Tibial artery (tissue), 4 donors: ENCODE data around the gene RSPH6A.

Experiments
- DNase-seq, 2 donors: peaks; one replicate each; pipeline ENCODE4 v3.0.0-alpha.2; 2019
- H3K27ac ChIP-seq, 2 donors: fragments of 200-600 bp; sonication (generic) in 1 of 2; 1 replicate in 1 of 2; 2 replicates in 1 of 2; pipeline ENCODE4 v1.5.1; 2018 to 2019; ENCODE audit warnings: mild to moderate bottlenecking in 1 of 2
- H3K27me3 ChIP-seq, 2 donors: fragments of 200-600 bp; sonication (generic) in 1 of 2; one replicate each; pipeline versions ENCODE4 v1.5.1 to v1.6.0; 2016 to 2019
- H3K36me3 ChIP-seq, 3 donors: fragments of 200-600 bp; sonication (generic) in 2 of 3; one replicate each; pipeline ENCODE4 v1.5.1; 2016 to 2019; ENCODE audit warnings: mild to moderate bottlenecking in 2 of 3
- H3K4me1 ChIP-seq, 4 donors: fragments of 200-600 bp; sonication (generic) in 2 of 4; 1 replicate in 3 of 4; 2 replicates in 1 of 4; pipeline ENCODE4 v1.5.1; 2016 to 2019
- H3K4me3 ChIP-seq, 2 donors: fragments of 200-600 bp; sonication (generic) in 1 of 2; 1 replicate in 1 of 2; 2 replicates in 1 of 2; pipeline ENCODE4 v1.5.1; 2018 to 2019; ENCODE audit warnings: mild to moderate bottlenecking in 2 of 2
- H3K9me3 ChIP-seq, 3 donors: fragments of 200-600 bp; sonication (generic) in 1 of 3; one replicate each; pipeline ENCODE4 v1.5.1; 2016 to 2019
- intact Hi-C: fragments of 100-400 bp; cut with DNase I; formaldehyde crosslinking; loops from one replicate; pipeline ENCODE4 v1.15.0; 2023; ENCODE audit warnings: low total_unique reads
- TF ChIP-seq, protein P1 (sequence below), 2 experiments: fragments of 200-600 bp in 1 of 2; fragments of 450-650 bp in 1 of 2; IDR thresholded peaks; one replicate each; pipeline ENCODE4 v1.5.1; 2017 to 2019; ENCODE audit warnings: antibody characterized with exemption in 2 of 2, mild to moderate bottlenecking in 1 of 2, moderate library complexity in 1 of 2

The RSPH6A gene

GRCh38 chr19:45814851-45815480 is at the start of gene RSPH6A:
RSPH6A (minus strand) TSS chr19:45815308; CDS start chr19:45815176, 132 bp downstream.
- DNase-seq = no peak
- intact Hi-C loops = loop anchor here (5.0 kb wide), 1 partner anchor 67 kb away; no protein-coding TSS in a partner anchor
- Histone ChIP-seq H3K4me3 (peak within 1 kb of the TSS in 1 of 2 donors; percentile 24), H3K27me3 (peaks cover 0 to 5% of the 10 kb centered on the region in 2 donors), H3K27ac (no peak within 1 kb of the TSS), H3K4me1 (peaks cover 0 to 25% (median 7%) of the 10 kb centered on the region in 4 donors), H3K9me3 (no peaks in the 10 kb centered on the region), H3K36me3 (peaks cover 4 to 27% (median 17%) of the 10 kb centered on the region in 3 donors)
- TF ChIP-seq, protein P1, sequence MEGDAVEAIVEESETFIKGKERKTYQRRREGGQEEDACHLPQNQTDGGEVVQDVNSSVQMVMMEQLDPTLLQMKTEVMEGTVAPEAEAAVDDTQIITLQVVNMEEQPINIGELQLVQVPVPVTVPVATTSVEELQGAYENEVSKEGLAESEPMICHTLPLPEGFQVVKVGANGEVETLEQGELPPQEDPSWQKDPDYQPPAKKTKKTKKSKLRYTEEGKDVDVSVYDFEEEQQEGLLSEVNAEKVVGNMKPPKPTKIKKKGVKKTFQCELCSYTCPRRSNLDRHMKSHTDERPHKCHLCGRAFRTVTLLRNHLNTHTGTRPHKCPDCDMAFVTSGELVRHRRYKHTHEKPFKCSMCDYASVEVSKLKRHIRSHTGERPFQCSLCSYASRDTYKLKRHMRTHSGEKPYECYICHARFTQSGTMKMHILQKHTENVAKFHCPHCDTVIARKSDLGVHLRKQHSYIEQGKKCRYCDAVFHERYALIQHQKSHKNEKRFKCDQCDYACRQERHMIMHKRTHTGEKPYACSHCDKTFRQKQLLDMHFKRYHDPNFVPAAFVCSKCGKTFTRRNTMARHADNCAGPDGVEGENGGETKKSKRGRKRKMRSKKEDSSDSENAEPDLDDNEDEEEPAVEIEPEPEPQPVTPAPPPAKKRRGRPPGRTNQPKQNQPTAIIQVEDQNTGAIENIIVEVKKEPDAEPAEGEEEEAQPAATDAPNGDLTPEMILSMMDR (IDR thresholded peaks at IDR 0.05) = no peak

GRCh38 chr19:45864629-45865082 is 49.5 kb upstream of the RSPH6A start:
- H3K27ac ChIP-seq = no peak overlapping the region
- peaks cover 3 to 33% of the 10 kb centered on the region in 2 donors for H3K27me3 ChIP-seq
- TF ChIP-seq, protein P1 (IDR thresholded peaks at IDR 0.05) = no peak
- intact Hi-C loops = no loop called here
- peaks cover under 1 to 1% (median 1%) of the 10 kb centered on the region in 3 donors for H3K36me3 ChIP-seq
- DNase-seq = no peak
- H3K4me3 ChIP-seq = peak overlapping the region in 1 of 2 donors; percentile 92
- peaks cover 0 to 25% (median 16%) of the 10 kb centered on the region in 4 donors for H3K4me1 ChIP-seq
- no peaks in the 10 kb centered on the region for H3K9me3 ChIP-seq

GRCh38 chr19:45863840-45864628 is 48.9 kb upstream of the RSPH6A start, which contains the start of gene FOXA3:
FOXA3 (plus strand) TSS chr19:45864326; CDS start chr19:45864457, 131 bp downstream.
- no peaks in the 10 kb centered on the region for H3K9me3 ChIP-seq
- intact Hi-C loops = no loop called here
- DNase-seq = no peak
- peaks cover 0 to 25% (median 16%) of the 10 kb centered on the region in 4 donors for H3K4me1 ChIP-seq
- H3K36me3 ChIP-seq = peaks cover 5 to 8% (median 7%) of the 10 kb centered on the region in 3 donors
- H3K27ac ChIP-seq = no peak within 1 kb of the TSS
- H3K4me3 ChIP-seq = peak within 1 kb of the TSS; percentile 92 to 100
- H3K27me3 ChIP-seq = peaks cover 3 to 33% of the 10 kb centered on the region in 2 donors
- TF ChIP-seq, protein P1 (IDR thresholded peaks at IDR 0.05) = peak; percentile 36 to 50

GRCh38 chr19:45863335-45863839 is 48.3 kb upstream of the RSPH6A start:
- peaks cover 3 to 33% of the 10 kb centered on the region in 2 donors for H3K27me3 ChIP-seq
- H3K4me3 ChIP-seq = peak overlapping the region; percentile 92 to 100
- no peak overlapping the region for H3K27ac ChIP-seq
- peaks cover 5 to 12% (median 11%) of the 10 kb centered on the region in 3 donors for H3K36me3 ChIP-seq
- H3K9me3 ChIP-seq = no peaks in the 10 kb centered on the region
- TF ChIP-seq, protein P1 (IDR thresholded peaks at IDR 0.05) = no peak
- peaks cover 0 to 25% (median 16%) of the 10 kb centered on the region in 4 donors for H3K4me1 ChIP-seq
- DNase-seq = no peak
- intact Hi-C loops = no loop called here

- peak; percentile 99 for DNase-seq
- TF ChIP-seq, protein P1 (IDR thresholded peaks at IDR 0.05) = no peak
- intact Hi-C loops = no loop called here
- Histone ChIP-seq H3K27me3 (peaks cover 3 to 33% of the 10 kb centered on the region in 2 donors), H3K4me3 (peak within 1 kb of the TSS; percentile 92 to 100), H3K36me3 (peaks cover 5 to 17% (median 12%) of the 10 kb centered on the region in 3 donors), H3K4me1 (peaks cover 0 to 25% (median 16%) of the 10 kb centered on the region in 4 donors), H3K27ac (peak within 1 kb of the TSS; percentile 89 to 98), H3K9me3 (no peaks in the 10 kb centered on the region)
These were observed 47.6 kb upstream of the RSPH6A start, which contains the start of gene SYMPK for GRCh38 chr19:45862564-45863334. SYMPK (minus strand) TSS chr19:45863147; CDS start chr19:45854495, 8,652 bp downstream.
